Spleen (tissue), 11 donors: ENCODE results near the gene RXRB. TPM values are rescaled to one million over a fixed set of nuclear protein-coding genes. Genes with fewer than 3 reads are reported as not detected.

Experiments used
- DNase-seq: peaks from one replicate; pipeline ENCODE4 v3.0.0-alpha.2; 2020
- H3K27ac ChIP-seq, 8 donors: fragments of 200-600 bp; sonication (generic) in 7 of 8; 1 replicate in 4 of 8; 2 replicates in 4 of 8; pipeline versions ENCODE4 v1.5.0 to v1.8.0; 2016 to 2021; ENCODE audit warnings: inconsistent platforms in 4 of 8, mild to moderate bottlenecking in 4 of 8, moderate library complexity in 1 of 8
- H3K27me3 ChIP-seq, 7 donors: fragments of 200-600 bp; sonication (generic) in 6 of 7; replicated peaks in 1 of 7; 1 replicate in 4 of 7; 2 replicates in 3 of 7; pipeline versions ENCODE4 v1.5.0 to v1.8.0; 2016 to 2021; ENCODE audit warnings: inconsistent platforms in 3 of 7, mild to moderate bottlenecking in 1 of 7
- H3K36me3 ChIP-seq, 6 donors: fragments of 200-600 bp; sonication (generic) in 5 of 6; 1 replicate in 4 of 6; 2 replicates in 2 of 6; pipeline versions ENCODE4 v1.5.0 to v1.8.0; 2016 to 2021; ENCODE audit warnings: inconsistent platforms in 2 of 6
- H3K4me1 ChIP-seq, 6 donors: fragments of 200-600 bp; sonication (generic) in 5 of 6; 1 replicate in 3 of 6; 2 replicates in 3 of 6; pipeline versions ENCODE4 v1.5.0 to v1.8.0; 2016 to 2021; ENCODE audit warnings: inconsistent platforms in 3 of 6
- H3K4me3 ChIP-seq, 8 donors: fragments of 200-600 bp; sonication (generic) in 7 of 8; 1 replicate in 4 of 8; 2 replicates in 4 of 8; pipeline versions ENCODE4 v1.5.0 to v1.8.0; 2016 to 2021; ENCODE audit warnings: inconsistent platforms in 4 of 8, mild to moderate bottlenecking in 4 of 8, moderate library complexity in 2 of 8
- H3K9me3 ChIP-seq, 8 donors: fragments of 200-600 bp; sonication (generic) in 7 of 8; 1 replicate in 4 of 8; 2 replicates in 4 of 8; pipeline versions ENCODE4 v1.5.0 to v1.8.0; 2016 to 2021; ENCODE audit warnings: inconsistent platforms in 4 of 8
- CTCF ChIP-seq, 11 experiments: fragments of 200-600 bp in 7 of 11; fragments of 450-650 bp in 4 of 11; sonication (generic) in 4 of 11; IDR thresholded peaks in 8 of 11; conservative IDR thresholded peaks in 3 of 11; 1 replicate in 7 of 11; 2 replicates in 4 of 11; pipeline versions ENCODE4 v1.4.0 to v1.8.0; 2016 to 2021; ENCODE audit warnings: antibody characterized with exemption in 11 of 11, inconsistent platforms in 4 of 11, mild to moderate bottlenecking in 1 of 11
- POLR2A ChIP-seq, 3 donors: fragments of 450-650 bp; IDR thresholded peaks; one replicate each; pipeline ENCODE4 v1.5.1; 2017; ENCODE audit warnings: antibody characterized with exemption in 3 of 3, mild to moderate bottlenecking in 1 of 3
- POLR2AphosphoS5 ChIP-seq, 3 donors: sonication (generic); formaldehyde crosslinking; IDR thresholded peaks; one replicate each; pipeline ENCODE4 v1.5.1; 2017; ENCODE audit warnings: antibody characterized with exemption in 3 of 3
- WGBS, 5 donors: extraction: QIAGEN DNeasy Blood & Tissue Kit in 3 of 5; methylation state at CpG; one replicate each; pipeline versions ENCODE4 v1.1.5 to v1.1.7; 2013 to 2018; 5-methylcytosine and 5-hydroxymethylcytosine counted together
- intact Hi-C: fragments of 100-400 bp; cut with DNase I; formaldehyde crosslinking; loops from one replicate; pipeline ENCODE4 v1.15.0; 2023; ENCODE audit warnings: low total_unique reads
- polyA plus RNA-seq, 3 donors: library from polyadenylated mRNA; stranded (reverse); fragments of 200-250 nt; gene quantifications; one replicate each; pipeline ENCODE4 v1.2.1, GENCODE V29; 2013
- total RNA-seq, 7 donors: library from RNA; depleted of rRNA in 3 of 7; stranded (reverse); fragments of >200 nt in 3 of 7; fragmentation: NEBNext Ultra II Directional in 4 of 7; extraction: Animal tissue kit (Norgen Biotek cat#: 25700) in 4 of 7; gene quantifications; one replicate each; pipeline versions ENCODE4 v1.1.0 to v1.2.1, GENCODE V29; 2016 to 2021
- donor health status: healthy with polysubstance abuse.
- donor health status: DM: no; HTN: no; CAD: no; lungs with moderate emphysema.
- donor health status: DM: no; HTN: no; CAD: no.
- donor health status: Bipolar disorder and iron deficiency.
- donor health status: healthy.
- donor health status: DM: no; HTN: no; CAD: no.
- donor health status: DM: yes; HTN: yes; CAD: no.

The RXRB gene
- total and polyA plus RNA-seq, 10 donors: 29.1 to 72.4 (median 53.6) TPM

GRCh38 chr6:33166363-33166762 is 34.1 kb downstream of the RXRB start:
- intact Hi-C loops: no loop called here
- peaks cover 0 to 12% (median 9%) of the 10 kb centered on the region in 6 donors for H3K4me1 ChIP-seq
- no peaks in the 10 kb centered on the region for H3K9me3 ChIP-seq
- no peaks in the 10 kb centered on the region for H3K36me3 ChIP-seq
- DNase-seq: no peak
- H3K27ac ChIP-seq: no peak overlapping the region
- 72 to 83% (median 79%) methylated on average over 6 of the region's 6 CpGs for WGBS, 5 donors
- TF ChIP-seq POLR2AphosphoS5 (IDR thresholded peaks at IDR 0.05) (no peak), CTCF (IDR thresholded peaks at IDR 0.05 in 8 of 11, conservative IDR thresholded peaks at IDR 0.05 in 3 of 11) (no peak), POLR2A (IDR thresholded peaks at IDR 0.05) (no peak)
- H3K4me3 ChIP-seq: no peak overlapping the region
- no peaks in the 10 kb centered on the region for H3K27me3 ChIP-seq

- intact Hi-C loops: no loop called here
- Histone ChIP-seq H3K27me3 (no peaks in the 10 kb centered on the region), H3K9me3 (no peaks in the 10 kb centered on the region), H3K36me3 (no peaks in the 10 kb centered on the region), H3K27ac (no peak overlapping the region), H3K4me1 (peaks cover 0 to 19% (median 15%) of the 10 kb centered on the region in 6 donors), H3K4me3 (no peak overlapping the region)
- TF ChIP-seq POLR2A (IDR thresholded peaks at IDR 0.05) (no peak), CTCF (IDR thresholded peaks at IDR 0.05 in 8 of 11, conservative IDR thresholded peaks at IDR 0.05 in 3 of 11) (no peak), POLR2AphosphoS5 (IDR thresholded peaks at IDR 0.05) (no peak)
- WGBS, 5 donors: 86 to 92% (median 87%) methylated on average over 17 of the region's 17 CpGs
- no peak for DNase-seq
These were observed 34.7 kb downstream of the RXRB start for GRCh38 chr6:33165581-33166258.

- TF ChIP-seq POLR2AphosphoS5 (IDR thresholded peaks at IDR 0.05): no peak
- TF ChIP-seq POLR2A (IDR thresholded peaks at IDR 0.05): no peak
- no peak for TF ChIP-seq CTCF (IDR thresholded peaks at IDR 0.05 in 8 of 11, conservative IDR thresholded peaks at IDR 0.05 in 3 of 11)
- H3K27me3 ChIP-seq: no peaks in the 10 kb centered on the region
- no peak overlapping the region for H3K4me3 ChIP-seq
- H3K9me3 ChIP-seq: no peaks in the 10 kb centered on the region
- no peak for DNase-seq
- H3K27ac ChIP-seq: no peak overlapping the region
- 69 to 80% (median 75%) methylated on average over 14 of the region's 14 CpGs for WGBS, 5 donors
- intact Hi-C loops: no loop called here
- H3K4me1 ChIP-seq: peaks cover 0 to 22% (median 15%) of the 10 kb centered on the region in 6 donors
- no peaks in the 10 kb centered on the region for H3K36me3 ChIP-seq
These were observed 35.6 kb downstream of the RXRB start for GRCh38 chr6:33164665-33165373.

GRCh38 chr6:33164176-33164575 is 36.3 kb downstream of the RXRB start:
- H3K9me3 ChIP-seq: no peaks in the 10 kb centered on the region
- TF ChIP-seq POLR2AphosphoS5 (IDR thresholded peaks at IDR 0.05) (no peak), POLR2A (IDR thresholded peaks at IDR 0.05) (no peak), CTCF (IDR thresholded peaks at IDR 0.05 in 8 of 11, conservative IDR thresholded peaks at IDR 0.05 in 3 of 11) (no peak)
- H3K4me3 ChIP-seq: no peak overlapping the region
- WGBS, 5 donors: 63 to 74% (median 69%) methylated on average over 10 of the region's 10 CpGs
- peaks cover 0 to 22% (median 15%) of the 10 kb centered on the region in 6 donors for H3K4me1 ChIP-seq
- no peaks in the 10 kb centered on the region for H3K36me3 ChIP-seq
- intact Hi-C loops: no loop called here
- DNase-seq: no peak
- H3K27me3 ChIP-seq: no peaks in the 10 kb centered on the region
- H3K27ac ChIP-seq: no peak overlapping the region
